Erythroblast (primary cell): ENCODE measurements around the gene MYH10.

ENCODE experiments used
- DNase-seq, 2 experiments: peaks; one replicate each; lab custom pipeline; 2025; lab: John Stamatoyannopoulos, UW
- GATA1 ChIP-seq: IDR thresholded peaks from 2 replicates; pipeline ENCODE4 v1.6.1; 2011; ENCODE audit warnings: low read depth, mild to moderate bottlenecking, control low read depth, low read length, moderate library complexity
- POLR2A ChIP-seq: IDR thresholded peaks from 2 replicates; pipeline ENCODE4 v1.6.1; 2011; ENCODE audit warnings: mild to moderate bottlenecking, low read length

The MYH10 gene

DNA sequence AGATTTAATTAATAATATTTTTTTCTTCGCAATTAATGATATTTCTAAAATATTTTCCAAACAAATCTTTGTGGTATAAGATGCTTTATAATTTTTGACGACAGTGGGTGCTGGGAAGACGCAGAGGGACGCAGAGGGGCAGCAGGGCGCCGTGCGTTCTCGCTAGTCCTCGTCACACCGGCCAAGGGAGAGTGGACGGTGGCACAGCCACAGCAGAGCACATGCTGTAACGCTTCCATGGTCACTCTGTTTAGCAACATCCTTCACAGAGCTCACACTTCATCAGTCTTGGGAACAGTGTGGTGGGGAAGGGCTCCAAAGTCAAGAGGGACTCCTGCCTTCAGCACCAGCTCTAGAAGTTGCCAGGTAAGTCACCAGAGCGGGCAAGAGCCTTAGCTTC is 134.4 kb downstream of the MYH10 start:
- no peak for DNase-seq
- TF ChIP-seq POLR2A (no peak), GATA1 (no peak)

DNA sequence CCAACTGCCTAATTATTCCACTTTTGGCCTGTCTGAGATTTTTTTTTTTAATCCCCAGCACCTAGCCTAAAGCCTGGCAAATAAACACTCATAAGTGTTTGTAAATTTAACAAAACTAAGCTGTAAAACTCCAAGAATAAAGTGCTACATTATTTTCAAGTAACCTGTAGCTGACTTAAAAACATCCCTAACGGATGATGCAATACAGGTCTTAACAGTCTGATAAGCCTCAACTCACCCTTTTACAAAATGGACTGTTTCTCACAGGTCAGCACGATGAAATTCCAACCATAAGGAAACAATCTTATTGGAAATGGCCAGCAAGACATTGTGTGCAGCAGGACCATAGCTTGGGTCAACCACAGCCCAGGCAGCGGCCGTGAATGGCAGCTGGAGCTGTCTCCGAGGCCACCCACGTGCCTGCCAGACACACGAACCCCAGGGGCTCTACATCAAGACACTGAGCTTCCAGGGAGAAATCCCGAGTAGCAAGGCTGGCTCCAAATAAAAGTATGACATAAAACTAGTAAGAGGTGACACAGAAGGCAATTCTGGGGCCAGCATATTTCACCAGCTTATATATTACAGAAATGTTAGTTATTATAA is 135.9 kb downstream of the MYH10 start:
- peak in 1 of 2 experiments; percentile 23 for DNase-seq
- TF ChIP-seq GATA1 (no peak), POLR2A (no peak)

DNA sequence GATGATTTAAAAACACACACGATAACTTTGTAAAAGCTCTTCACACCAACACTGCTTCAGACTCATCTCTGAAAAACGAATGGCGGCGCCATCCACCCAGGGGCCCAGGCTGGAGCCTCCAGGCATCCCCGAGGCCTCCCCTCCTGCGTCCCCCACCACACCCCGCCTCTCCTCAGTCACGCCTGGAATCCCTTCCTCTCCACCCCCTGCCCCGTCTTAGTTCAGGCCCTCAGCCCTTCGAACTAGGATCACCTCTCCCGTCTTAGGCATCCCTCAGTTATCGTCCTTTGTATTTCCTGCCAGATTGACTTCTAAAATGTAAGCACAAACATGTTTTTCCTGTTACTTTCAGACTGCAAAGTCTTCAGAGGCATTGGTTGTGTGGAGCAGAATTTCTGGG is 136.5 kb downstream of the MYH10 start:
- DNase-seq = no peak
- no peak for TF ChIP-seq POLR2A
- no peak for TF ChIP-seq GATA1

DNA sequence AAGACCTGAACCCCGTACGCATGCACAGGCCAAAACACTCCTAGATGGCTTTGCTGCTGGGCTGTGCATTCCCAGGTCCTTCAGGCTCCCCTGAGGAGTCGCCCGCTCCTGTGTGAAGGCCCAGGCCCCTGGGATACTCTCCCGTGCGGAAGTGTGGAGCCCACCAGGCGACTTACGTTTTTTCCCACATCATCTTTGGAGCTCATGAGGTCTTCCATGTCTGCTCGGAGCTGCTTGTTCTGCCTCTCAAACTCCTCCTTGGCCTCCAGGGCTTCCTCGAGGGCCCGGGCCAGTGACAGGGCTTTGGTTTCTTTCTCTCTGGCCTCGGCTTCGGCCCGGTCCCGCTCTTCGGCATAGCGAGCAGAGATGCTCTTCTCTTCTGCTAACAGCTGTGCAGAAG is 138.4 kb downstream of the MYH10 start:
- no peak for DNase-seq
- TF ChIP-seq POLR2A = no peak
- TF ChIP-seq GATA1 = no peak

- TF ChIP-seq GATA1 = no peak
- no peak for TF ChIP-seq POLR2A
- no peak for DNase-seq
Measured at GRCh38 chr17:8490256-8491023, 140.1 kb downstream of the MYH10 start.

DNA sequence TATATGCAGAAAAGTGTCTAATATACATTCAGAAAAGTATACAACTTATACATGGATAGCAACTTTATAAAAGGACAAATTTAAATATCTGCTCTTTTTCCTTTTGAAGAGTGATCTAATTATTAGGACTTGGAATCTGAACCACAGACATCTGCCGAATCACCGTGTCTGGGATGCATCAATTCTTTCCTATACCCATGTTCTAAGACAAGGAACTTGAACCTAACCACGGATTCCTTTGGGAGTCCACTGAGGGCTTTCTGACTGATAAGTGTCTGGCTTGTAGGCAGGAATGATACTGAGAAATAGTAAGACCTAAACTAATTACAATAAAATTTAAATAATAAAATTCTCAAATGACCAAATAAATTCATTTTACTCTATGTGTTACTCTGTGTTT is 140.7 kb downstream of the MYH10 start:
- DNase-seq = no peak
- no peak for TF ChIP-seq POLR2A
- TF ChIP-seq GATA1 = no peak

DNA sequence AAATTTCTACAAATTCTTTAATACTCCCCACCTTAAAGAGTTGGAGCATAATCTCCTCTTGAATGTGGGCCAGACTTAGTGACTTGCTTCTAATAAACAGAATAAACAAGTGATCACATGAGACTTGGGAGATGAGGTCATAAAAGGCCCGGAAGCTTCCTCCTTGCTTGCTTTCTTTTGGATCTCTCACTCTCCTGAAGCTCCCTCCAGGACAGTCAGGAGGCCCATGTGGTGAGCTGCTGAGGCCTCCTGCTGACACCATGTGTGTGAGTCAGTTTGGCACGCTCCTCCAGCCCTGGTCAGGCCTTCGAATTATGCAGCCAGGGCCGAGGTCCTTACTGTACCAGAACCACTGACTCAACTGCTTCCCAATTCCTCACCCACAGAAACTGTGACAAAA is 141.6 kb downstream of the MYH10 start:
- peak; percentile 15 to 57 for DNase-seq
- TF ChIP-seq GATA1 (no peak), POLR2A (no peak)

- TF ChIP-seq POLR2A (no peak), GATA1 (no peak)
- no peak for DNase-seq
Measured at GRCh38 chr17:8488491-8488890, 142.0 kb downstream of the MYH10 start.

GRCh38 chr17:8487743-8488142 is 142.8 kb downstream of the MYH10 start:
- no peak for DNase-seq
- TF ChIP-seq POLR2A (no peak), GATA1 (no peak)

DNA sequence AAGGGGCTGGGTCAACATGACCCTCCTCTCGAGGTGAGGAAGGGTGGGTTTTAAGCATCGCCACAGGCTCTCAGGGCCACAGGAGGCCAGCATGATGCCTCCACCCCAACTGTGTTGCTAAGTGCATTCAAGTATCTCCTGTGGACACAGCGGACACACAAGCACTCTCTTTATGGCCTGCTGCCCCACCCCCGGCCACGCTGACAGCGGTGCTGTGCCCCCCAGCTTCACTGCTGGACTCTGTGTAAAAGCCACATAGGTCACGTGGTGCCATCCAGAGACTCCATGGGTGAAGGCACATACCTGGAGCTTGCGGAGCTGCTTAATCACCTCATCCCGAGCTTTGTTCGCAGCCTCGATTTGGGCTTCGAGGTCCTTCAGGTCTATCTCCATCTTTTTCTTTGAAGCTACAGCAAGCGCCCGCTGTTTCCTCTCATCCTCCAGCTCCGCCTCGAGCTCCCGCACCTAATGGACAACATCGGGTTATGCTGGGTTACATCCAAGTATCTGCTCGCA is 143.3 kb downstream of the MYH10 start:
- no peak for DNase-seq
- TF ChIP-seq GATA1 (no peak), POLR2A (no peak)

DNA sequence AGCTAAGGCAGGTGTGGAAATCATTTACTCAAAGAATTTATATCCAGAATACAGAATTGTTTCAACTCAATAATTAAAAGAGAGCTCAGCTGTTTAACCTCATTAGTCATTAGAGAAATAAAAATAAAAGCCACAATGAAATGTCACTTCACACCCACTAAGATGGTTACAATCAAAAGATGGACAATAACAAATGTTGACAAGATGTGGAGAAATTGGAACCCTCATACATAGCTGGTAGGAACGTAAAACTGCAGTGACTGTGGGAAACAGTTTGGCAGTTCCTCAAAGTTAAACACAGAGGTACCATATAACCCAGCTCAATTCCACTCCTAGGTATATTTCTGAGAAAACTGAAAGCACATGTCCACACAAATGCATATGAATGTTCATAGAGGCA is 145.0 kb downstream of the MYH10 start:
- TF ChIP-seq GATA1 (no peak), POLR2A (no peak)
- DNase-seq = no peak

- no peak for TF ChIP-seq GATA1
- no peak for TF ChIP-seq POLR2A
Measured at GRCh38 chr17:8484465-8484864, 146.1 kb downstream of the MYH10 start.

DNA sequence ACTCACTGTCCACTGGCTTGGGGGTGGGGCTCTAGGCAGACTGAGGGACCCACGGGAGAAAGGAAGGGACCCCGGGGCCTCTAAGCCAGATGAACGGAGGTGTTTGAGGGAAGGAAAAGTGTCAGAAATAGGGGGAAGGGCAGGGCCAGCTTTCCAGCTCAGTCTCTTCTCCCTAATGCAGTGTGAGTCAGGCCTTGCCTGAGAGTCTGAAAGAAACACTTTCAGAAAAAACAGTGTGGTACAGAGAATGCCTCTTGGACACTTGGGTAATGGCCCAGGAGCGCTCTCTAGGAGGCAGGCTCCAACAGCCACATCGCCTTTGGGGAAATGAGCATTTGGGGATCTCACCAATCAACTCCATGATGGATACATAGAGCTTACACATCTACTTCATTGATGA is 148.0 kb downstream of the MYH10 start:
- DNase-seq = no peak
- TF ChIP-seq GATA1 (no peak), POLR2A (no peak)

More at GRCh38 chr17:8484465-8484864, 146.1 kb downstream of the MYH10 start:
- DNase-seq = peak; percentile 33

DNA sequence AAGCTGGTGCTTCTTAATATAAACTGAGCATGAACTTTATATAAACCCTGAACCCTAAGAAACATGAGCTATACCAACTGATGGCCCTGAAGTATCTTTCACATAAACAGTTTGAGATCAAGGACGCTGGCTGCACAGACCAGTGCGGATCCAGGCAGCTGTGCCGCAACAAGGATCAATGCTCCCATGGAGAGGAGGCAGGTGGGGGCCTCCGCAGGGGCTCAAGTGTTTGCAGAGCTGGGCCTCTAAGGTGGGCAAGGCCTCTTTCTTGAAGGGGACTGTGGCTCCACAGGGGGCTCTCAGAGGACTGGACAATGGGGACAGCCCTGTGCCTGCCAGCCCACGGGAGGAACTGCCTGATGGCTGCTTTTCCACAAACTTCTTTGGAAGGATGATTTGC is 148.8 kb downstream of the MYH10 start:
- no peak for DNase-seq
- no peak for TF ChIP-seq POLR2A
- TF ChIP-seq GATA1 = no peak
